NCI-H146 (cell line): ENCODE data around the gene SRD5A1.

Source experiments
- DNase-seq: peaks from one replicate; lab custom pipeline; 2025; lab: John Stamatoyannopoulos, UW

The SRD5A1 gene

DNA sequence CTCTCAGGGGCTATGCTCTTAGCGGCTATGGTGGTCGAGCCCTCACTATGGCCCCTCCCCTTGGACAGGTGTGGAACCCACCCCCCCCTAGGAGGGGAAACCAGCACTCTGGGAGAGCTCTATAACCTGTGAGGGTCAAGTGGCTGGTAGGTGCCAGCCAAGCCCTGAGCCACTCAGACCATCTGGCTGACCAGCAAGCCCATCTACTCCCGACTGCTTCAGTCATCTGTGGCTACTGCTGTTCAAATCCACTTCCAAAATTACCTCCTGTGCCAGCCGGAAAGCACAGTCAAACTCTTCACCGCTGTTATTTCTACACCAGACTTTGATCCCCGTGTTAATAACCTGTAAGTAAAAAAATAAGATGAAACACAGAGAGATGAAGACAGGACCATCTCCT, 28.9 kb upstream of the SRD5A1 start:
- no peak for DNase-seq

DNA sequence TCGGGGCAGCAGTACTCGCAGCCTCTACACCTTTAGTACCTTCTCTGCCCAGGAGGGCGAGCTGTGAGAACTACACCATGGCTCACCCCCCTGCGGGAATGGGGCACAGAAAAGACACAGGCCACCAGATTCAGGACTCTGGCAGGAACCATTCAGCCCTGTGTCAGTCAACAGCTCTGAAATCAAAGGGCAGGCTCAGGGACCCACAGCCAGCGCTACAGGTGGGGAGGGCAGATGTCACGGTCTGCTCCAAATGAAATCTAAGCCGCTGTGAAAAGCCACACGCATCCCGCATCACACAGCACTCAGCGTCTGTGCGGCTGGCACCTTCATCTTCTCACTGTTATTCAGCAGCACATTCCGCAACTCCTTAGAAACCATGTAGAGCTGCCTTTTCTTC, 28.3 kb upstream of the SRD5A1 start:
- DNase-seq = no peak

DNA sequence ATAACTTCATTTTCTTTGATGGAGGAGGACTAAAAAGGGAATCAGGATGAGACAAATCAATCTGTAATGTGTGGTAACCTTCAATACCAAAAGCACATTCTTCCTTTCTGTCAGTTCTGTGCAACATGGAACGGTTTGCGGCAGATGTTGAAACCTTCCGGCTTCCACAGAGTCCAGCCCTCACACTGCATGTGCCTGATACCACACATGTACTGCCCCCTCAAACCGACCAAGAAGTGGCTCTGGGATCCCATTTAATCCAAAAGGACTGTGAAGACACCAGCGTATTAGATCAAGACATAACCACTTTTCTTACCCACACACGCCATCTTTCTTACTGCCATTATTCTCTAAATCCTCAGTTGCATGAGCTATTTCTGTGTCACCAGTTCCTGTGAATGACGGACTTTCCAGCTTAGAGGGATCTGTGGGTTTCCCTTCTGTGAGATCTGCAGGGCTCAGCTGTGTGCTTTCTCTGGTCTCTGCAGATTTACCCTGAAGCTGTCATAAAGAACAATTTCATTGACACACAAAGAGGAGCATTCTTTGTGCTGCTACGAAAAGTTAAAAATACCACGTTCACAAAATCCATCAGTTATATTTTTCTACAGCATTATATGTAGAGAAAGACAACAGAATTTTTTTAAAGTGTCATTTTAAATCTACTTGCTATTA, 26.2 kb upstream of the SRD5A1 start:
- no peak for DNase-seq

DNA sequence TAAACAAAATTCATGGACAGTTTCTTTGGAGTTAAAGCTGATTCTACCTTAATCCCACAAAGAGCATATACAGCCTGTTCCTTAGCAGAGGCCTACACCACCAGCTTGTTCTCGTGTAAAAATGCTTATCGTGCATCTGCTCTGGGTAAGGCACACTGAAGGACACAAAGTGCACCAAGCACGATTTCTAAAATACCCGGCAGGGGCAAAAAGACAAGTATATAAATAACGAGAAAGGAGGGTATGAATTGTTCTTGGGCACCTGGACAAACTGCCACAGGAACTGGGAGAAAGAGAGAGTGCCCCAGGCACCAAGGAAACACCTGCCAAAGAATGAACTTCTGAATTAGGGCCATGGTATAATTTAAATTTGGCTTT, 25.7 kb upstream of the SRD5A1 start:
- no peak for DNase-seq

DNA sequence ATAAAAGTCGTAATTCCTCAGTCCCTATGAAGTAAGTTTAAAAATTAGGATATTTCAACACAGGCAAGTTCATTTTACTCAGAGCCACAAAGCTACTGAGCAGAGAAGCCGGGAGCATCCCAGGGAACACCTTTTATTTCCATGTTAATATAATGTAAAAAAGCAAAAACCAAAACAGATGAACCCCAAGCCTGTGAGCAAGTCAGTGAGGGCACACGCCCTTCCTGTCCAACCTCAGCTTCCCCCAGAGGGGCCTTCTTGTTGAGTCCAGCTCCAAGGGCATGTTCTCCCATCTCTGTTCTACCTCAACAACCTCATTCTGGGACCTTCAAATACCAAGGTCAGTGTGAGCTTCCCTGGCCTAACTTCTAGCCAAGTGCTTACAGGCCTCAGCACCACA, 25.2 kb upstream of the SRD5A1 start:
- no peak for DNase-seq

DNA sequence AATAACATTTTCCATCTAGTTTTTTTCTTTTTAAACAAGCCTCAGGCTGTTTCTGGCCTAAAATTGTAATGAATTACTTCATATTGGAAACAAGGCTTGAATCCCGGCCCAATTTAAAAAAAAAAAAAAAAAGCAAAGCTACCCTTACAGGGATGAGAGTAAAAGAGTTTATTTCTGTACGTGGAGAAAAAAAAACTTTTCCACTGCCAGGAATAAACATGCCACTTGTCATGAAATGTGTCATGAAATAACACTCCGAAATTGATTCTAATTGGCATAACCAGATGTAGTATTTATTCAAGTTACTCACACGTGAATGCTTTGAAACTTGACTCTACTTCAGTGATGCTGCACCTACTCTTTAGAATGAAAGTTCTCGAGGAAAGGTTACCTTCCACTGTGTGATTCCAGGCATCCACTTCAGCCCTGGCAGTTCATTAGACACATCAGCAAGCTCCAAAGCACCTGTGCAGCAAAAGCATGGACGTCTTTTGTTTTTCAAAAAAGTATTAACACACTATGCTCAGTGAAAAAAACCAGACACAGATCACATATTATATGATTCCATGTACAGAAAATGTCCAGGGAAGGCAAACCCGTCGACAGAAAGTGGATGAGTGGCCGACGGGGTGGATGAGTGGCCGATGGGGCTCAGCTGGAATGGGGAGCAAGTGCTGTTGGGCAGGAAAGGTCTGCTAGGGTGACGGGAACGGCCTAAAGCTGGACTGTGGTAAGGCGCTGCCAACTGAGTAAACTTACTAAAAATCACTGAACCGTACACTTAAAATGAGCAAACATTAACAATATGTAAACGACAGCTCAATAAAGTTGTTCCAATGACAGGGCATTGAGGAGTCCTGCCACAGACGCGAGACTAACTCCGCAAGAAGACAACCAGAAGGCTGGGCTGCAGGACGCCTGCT, 21.6 kb upstream of the SRD5A1 start:
- DNase-seq = no peak

DNA sequence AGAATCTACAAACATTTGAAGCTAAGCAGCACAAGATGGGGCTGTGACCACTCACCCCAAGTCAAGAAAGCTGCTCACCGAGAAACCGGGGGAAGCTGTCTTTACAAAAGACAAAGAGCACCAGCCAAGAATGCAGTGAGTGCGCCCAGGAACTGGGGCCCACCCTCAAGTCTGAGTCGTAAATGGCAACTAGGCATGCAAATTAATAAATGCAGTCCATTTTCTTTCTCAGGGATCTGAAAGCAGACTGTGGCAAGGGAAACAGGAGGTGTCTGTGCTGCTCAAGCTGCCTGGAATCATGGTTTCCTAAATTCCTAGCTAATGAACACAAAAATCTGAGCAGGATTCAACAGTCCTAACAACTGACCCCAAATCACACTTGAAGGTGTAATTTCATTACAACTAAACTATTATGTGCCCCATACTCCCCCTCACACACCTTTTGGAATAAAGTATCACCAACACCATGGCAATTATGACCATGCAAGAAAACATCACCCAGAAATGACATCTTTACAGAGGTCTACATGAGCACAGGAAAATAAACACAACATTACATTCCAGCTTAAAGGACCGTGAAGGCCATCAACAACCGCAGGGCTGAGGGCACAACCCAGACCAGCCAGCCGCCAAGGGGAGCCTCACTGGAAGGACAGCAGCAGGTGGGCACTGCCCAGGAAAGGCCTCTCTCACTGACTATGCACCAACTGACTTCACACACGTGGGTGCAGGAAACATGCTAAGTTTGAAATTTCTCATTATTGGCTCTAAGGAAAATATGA, 18.0 kb upstream of the SRD5A1 start:
- no peak for DNase-seq

DNA sequence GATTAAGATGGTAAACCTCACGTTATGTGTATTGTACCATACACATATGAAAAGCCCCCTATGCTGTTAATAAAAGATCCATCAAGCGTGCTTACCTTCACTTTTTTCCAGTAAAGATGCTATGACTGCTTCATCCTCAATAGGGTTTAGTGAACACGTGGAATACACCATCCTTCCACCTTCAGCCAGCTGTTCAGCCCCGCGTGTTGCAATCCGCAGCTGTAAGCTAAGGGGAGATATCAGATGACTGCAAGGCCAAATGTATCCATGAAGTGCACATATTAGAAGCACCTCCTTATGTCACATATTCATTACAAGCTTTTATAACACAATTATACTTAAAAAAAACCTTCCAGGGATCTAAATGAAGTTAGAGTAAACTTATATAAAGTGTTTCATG, 16.6 kb upstream of the SRD5A1 start:
- DNase-seq = no peak

DNA sequence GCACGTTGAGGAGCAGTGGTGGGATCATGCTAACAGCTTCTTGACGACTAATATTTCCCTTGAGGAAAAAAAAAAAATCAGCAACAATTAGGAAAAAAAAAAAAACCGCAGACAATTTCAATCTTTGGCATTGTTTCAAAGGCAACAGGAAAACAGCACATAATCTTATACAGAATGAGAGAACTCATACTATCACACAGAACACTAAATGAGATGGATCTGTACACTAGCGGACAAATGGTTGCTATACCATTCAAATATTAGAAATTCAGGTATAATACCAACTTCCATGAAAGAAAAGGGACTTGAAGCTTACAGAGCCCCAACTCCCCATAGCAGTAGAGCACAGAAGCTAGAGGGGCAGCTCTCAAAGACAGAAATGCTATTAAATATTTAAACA, 10.0 kb upstream of the SRD5A1 start:
- DNase-seq = no peak

DNA sequence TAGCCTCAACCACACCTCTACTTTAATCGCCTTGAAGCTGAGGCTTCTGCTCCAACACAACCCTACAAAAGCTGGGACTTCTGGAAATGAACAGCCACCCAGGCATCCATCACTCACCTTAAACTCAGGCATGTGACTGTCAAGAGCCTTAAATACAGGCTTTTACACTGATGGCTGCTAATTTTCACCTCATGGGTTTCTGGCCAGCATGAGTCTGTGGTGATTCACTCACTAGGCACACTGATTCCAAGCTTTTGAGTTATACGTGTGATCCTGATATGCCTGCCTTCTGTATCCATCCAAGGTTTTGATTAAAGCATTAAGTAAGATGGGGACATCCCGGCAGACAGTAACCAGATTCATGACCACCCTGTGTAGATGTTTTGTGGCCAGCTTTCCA, 9.3 kb upstream of the SRD5A1 start:
- no peak for DNase-seq

DNA sequence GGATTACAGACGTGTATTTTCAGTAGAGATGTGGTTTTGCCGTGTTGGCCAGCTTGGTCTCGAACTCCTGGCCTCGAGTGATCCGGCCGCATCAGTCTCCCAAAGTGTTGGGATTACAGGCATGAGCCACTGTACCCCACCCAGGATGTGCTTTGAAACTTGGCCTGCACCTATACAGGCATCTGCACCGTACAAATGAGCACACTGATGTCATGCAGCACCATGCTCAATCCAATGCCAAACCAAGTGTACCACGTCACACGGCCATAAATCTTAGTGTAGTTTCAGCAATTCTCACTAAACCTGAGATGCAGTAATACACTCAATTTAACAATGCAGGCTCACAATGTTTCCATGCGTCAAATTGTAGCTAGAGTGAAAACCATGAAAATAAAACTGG, 6.7 kb upstream of the SRD5A1 start:
- DNase-seq = no peak

DNA sequence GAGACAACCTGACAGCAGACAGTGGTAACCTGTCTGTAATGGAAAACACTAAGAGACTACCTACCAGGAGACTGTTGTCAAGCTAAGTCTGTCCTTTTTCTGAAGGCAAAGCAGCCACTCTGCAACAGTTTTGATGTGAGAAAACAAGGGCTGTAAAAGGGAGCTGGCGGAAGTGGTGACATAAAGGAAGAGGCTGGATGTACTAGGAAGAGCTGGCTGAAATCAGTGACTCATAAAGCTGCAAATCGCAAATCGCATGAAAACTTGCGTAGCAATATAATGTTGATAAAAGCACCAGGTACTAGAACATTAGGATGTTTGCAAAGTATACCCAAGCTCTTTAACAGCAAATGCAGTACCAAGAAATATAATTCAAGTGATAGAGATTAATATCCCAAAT, 1.8 kb upstream of the SRD5A1 start:
- DNase-seq = no peak

DNA sequence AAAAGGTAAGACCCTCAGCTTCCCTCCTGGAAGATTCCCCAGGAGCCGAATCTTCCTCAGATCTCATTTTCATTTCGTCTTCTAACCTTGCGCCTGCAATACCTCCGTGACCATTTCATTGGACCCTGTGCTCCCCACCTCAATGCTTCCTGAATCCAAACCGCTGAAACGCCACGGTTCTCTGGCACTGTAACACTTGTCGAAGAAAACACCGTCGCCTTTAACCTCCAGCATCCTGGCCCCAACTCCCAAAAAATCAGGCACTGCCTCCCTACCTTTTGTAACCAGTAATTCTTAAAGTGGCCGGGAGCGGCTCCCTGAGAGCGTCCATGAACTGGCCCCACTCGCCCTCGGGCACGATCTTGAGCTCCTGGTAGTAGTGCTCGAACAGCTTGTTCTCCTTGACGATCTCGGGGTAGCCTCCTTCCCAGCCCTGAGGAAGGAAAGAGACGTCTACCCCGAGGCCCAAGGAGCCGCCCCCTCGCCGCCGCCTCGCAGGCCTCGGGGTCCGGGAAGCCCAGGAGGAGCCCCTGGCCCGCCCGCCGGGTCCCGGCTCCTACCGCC, 834 bp upstream of the SRD5A1 start:
- DNase-seq = peak; percentile 45

DNA sequence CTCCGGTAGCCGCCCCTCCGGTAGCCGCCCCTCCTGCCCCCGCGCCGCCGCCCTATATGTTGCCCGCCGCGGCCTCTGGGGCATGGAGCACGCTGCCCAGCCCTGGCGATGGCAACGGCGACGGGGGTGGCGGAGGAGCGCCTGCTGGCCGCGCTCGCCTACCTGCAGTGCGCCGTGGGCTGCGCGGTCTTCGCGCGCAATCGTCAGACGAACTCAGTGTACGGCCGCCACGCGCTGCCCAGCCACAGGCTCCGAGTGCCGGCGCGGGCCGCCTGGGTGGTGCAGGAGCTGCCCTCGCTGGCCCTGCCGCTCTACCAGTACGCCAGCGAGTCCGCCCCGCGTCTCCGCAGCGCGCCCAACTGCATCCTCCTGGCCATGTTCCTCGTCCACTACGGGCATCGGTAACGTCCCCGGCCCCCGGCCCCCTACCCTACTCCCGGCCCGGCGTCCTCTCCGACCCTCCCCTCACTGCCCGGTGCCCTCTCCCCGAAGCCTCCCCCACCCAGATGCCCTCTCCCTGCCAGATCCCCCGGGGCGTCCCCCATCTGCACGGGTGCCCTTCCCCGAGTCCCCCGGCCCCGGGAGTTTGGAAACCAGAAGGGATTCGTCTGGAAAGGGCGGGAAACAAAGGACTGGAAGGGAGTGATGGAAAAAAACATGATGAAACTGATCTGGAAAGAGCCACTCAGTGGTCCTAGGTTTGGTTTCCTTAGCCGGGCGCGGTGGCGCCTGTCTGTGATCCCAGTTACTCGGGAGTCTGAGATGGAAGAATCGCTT, 417 bp downstream of the SRD5A1 start:
- peak; percentile 59 for DNase-seq

DNA sequence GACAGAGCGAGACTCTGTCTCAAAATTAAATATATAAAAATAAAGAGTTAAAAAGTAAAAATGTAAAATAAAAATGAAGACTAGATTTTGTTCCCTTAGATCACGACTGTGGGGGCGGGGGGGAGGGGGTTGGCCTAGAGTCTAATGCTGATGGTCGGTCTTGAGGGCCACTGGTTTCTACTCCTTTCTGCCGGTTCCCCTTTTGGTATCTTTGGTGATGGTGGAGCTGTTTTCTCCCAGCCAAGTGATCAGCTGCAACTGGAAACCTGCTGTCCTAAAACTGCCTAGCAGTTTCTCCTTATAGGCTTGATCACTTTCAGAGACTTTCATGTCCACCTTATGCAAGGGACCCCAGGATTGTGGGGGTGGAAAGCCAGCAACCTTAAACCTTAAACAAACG, 1.1 kb downstream of the SRD5A1 start:
- peak; percentile 5 for DNase-seq

DNA sequence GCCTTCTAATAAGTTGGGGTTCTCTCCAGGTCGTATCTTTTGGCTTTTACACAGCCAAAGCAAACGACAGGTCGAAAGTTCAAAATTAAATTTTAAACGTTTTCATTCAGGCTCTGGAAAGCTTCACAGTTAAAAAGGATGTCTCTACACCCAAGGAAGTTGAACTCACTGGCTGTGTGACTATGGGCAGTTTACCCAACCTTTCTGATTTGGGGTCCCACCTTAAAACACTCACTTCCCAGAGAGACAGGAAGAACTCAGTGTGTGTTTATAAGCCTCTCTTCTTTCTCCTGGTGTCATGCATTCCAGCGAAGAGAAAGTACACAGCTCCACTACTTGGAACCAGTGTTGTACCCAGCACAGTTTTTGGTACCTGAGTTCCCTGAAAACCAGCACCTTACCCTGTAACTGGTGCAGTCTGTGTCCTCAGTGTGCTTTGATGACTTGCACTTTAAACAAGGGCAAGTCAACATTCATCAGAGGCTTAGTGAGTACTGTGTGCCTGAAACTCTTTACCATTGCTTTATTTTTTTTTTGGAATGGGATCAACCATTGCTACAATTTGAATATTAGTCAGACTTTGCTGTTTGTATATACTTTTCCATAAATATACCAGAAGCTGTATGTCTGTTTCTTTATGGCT, 1.7 kb downstream of the SRD5A1 start:
- no peak for DNase-seq

DNA sequence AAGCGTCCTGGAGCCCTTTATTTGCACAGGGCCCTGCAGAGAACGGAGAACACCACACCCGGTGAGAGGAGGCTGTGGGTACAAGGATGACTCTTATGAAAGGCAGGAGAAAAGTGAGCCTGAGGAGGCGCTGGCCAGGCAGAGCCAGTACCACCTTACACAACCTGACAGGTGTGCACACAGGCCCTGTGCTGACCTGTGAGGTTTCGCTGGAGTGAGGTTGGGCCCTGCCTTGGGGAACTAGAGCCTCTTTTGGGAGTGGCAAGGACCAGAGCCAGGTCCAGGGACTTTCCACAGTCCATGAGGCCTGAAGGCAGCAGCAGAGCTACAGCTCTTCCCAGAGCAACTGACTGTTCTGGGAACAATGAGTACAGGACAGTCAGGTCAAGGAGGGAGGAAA, 3.1 kb downstream of the SRD5A1 start:
- peak; percentile 31 for DNase-seq

DNA sequence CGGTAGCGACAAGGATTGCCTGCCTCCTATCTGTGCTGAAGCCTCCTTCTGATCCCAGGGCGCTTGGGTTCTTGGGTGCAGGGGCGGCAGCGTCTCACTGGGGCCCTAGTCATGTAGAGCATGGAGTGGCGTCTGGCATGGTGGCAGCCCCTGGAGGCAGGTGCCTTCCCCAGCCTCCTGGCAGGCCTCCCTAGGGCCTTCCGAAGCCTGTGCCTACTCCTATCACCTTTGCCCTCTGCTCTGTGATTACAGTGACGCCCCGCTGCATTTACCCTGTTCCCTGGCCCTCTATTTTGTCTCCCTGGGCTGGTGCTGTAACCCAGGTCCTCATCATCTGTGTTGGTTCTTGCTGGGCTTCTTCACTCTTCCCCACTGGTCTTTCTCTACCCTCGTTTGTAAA, 3.8 kb downstream of the SRD5A1 start:
- DNase-seq = no peak

DNA sequence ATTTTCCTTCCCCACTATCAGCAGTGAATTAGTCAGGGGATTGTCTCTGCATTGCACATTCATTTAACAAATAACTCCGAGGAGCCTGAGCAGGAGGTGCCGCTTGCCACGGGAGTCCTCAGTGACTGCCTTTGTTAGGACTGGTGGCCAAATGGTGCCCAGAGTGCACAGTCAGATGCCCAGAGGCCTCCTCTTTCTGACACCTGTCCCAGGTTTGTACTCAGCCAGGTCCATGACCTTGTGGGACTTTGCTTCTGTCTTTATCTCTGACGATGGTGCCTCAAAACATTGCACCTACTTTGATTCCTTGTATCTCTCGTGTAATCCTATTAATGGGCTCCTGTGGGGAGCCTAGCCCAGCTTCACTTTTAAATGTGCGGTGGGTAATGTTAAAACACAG, 4.3 kb downstream of the SRD5A1 start:
- no peak for DNase-seq

DNA sequence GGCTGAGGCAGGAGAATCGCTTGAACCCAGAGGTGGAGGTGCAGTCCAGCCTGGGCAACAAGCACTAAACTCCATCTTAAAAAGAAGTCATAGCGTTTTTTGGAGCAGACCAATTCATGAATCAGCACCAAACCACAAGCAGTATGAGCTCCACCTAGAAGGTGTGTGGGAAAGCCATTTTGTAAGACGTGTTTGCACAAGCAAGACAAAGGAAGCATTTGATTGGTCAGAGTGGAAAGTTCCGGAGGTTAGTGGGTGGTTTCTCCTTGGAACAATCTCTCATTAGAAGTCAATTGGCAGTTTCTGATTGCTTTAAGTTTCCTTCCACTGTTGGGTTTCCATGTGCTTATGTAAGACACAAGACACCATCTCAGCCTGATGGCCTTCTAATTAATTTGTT, 5.0 kb downstream of the SRD5A1 start:
- no peak for DNase-seq

DNA sequence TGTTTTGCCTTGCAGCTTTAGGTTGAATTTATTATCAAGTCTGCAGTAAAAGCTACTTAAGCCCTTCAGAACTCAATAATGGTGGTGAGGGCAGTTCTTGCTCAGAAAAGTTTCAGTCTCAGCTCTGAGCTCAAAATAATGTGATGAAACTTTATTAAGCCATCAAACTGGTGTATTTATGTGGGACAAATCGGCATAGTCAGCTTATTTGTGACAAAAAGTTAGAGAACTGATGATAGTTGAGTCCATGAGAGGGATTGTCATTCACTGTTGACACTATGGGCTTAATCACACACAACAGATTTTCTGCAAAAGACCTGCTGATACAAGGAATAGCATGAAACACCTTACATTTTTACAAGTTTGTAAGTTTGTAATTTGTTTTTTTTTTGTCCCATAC, 9.4 kb downstream of the SRD5A1 start:
- no peak for DNase-seq
